Activated CD4-positive, alpha-beta T cell treated with anti-CD3 and anti-CD28 coated beads, Interleukin-2, amount 50 U/mL, for 1 hour (primary cell): Measurements from ENCODE around the gene ANKFY1.
A peak's percentile ranks its signal among the peaks of the same experiment; 100 is the strongest.
"Not testable (repeated sequence)": the region's sequence is repeated elsewhere in the genome, so short reads cannot be mapped to it uniquely, and the experiment has no call there.

ENCODE experiments used
- DNase-seq: peaks from one replicate; pipeline ENCODE4 v3.0.0-alpha.2; 2020

Gene ANKFY1

GRCh38 chr17:4209611-4210010 is 54.2 kb downstream of the ANKFY1 start:
- DNase-seq: no peak

GRCh38 chr17:4208238-4208637 is 55.5 kb downstream of the ANKFY1 start:
- DNase-seq: no peak

DNA sequence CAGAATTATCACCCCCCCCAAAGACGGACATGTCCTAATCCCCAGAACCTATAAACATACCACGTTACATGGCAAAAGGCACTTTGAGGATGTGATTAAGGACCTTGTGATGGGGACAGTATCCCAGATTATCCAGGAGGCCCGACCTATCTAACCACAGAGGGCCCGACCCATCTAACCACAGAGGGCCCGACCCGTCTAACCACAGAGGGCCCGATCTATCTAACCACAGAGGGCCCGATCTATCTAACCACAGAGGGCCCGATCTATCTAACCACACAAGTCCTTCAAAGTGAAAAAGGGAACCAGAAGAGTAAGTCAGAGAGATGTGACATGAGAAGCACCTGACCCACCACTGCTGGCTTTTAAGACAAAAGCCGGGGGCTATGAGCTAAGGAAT is 56.8 kb downstream of the ANKFY1 start:
- DNase-seq: no peak

- no peak for DNase-seq
Measured at GRCh38 chr17:4205917-4206316, 57.9 kb downstream of the ANKFY1 start.

- DNase-seq: no peak
Measured at GRCh38 chr17:4204710-4205173, 59.0 kb downstream of the ANKFY1 start.

GRCh38 chr17:4204190-4204589 is 59.6 kb downstream of the ANKFY1 start:
- no peak for DNase-seq

DNA sequence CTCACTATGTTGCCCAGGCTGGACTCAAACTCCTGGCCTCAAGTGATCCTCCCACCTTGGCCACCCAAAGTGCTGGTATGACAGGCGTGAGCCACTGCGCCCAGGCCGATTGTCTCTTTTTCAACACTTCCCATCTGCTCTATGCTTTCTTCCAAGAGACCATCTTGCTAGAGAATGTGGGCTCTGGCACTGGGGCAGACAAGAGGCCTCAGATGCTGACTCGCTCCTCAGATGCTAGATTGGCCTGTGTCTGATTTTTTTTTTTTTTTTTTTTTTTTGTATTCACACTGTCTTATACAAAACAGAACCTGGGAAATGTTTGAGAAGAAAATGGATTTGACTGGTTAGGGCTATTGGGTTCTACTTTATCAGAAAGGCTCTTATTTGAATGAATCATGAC is 62.6 kb downstream of the ANKFY1 start:
- no peak for DNase-seq

DNA sequence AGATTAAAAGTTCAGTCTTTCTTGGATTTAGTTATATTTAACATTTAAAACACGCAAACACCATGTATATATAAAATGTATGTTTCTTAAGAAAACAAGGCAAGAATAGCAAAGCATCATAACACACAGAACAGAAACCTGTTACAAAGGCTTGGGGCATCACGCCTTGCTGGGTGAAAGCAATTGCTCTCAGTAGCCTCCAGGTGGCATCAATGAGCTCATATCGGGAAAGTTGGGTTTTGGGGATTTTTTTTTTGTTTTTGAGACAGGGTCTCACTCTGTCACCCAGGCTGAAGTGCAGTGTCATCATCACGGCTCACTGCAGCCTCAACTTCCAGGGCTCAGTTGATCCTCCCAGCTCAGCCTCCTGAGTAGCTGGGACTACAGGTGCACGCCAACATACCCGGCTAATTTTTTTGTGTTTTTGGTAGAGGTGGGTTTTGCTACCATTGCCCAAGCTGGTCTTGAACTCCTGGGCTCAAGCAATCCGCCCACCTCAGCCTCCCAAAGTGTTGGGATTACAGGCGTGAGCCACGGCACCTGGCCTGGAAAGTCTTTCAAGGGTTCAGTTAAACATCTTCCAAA is 63.9 kb downstream of the ANKFY1 start:
- DNase-seq: peak; percentile 13

- no peak for DNase-seq
Measured at GRCh38 chr17:4198995-4199394, 64.8 kb downstream of the ANKFY1 start.

DNA sequence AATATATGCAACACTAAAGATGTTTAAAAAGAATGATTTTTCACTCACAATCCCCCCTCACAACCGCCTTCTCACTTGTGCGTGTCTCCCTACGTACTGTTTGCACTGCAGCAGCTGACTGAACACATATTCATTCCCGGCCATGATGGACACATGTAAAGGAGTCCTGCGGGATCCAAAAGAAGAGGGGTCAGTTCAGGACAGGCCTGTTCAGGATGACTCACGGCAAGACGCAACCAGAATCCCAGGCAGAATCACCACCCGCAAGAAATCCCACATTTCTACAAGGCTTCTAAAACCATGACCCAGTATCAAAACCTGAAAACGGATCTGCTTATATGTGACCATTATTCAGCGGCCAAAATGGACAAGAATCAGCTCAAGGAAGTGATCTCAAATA is 68.5 kb downstream of the ANKFY1 start:
- no peak for DNase-seq

DNA sequence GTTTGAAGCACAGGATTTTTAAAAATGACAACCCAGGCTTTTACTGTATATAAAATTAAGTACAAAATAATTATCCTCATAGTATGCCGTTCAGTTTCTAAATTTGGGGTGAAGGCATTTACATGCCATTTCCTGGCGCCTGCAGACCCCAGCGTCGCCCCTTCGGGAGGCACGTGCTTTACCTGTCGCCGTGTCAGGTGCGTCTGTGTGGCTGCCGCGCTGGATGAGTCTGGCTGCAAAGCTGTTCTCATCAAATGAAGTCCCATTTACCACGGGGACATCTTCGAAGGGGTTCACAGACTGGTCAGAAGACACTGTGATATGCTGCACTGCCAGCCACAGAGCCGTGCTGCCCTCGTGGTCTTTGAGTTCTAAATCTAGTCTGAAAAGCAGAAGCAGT is 69.0 kb downstream of the ANKFY1 start:
- DNase-seq: no peak

GRCh38 chr17:4190791-4191190 is 73.0 kb downstream of the ANKFY1 start:
- DNase-seq: not testable (repeated sequence)

DNA sequence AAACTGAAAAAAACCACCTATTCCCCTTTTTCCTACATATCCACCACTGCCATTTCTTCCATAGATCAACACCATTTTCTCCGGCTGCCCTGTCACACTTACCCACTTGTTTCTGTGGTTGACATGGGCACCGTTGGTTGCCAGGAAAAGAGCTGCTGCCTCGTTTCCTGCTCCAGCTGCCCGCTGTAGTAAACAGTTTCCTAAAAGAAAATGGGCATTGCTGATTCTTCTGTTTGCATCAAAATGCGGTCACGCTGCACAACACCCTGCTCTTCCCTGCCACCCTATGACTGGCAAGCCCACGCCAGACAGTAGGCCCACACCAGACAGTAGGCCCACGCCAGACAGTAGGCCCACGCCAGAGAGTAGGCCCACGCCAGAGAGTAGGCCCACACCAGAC is 74.5 kb downstream of the ANKFY1 start:
- DNase-seq: no peak

GRCh38 chr17:4188076-4188475 is 75.7 kb downstream of the ANKFY1 start:
- no peak for DNase-seq

DNA sequence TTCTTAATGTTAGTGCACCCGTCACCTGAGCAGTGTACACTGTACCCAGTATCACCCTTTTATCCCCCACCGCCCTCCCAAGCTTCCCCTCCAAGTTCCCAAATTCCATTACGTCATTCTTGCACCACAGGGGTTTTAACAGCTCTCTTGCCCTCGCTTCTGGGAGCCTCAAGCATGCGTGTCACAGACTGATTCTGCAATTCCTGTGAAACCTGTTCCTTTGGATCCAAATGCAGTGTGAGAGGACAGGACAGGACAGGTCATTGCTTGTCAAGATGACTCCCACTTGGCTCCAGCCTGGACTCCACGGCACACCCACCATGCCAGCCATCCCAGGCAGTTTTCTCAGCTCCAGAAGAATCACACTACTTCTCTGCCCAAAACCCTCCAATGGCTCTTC is 76.7 kb downstream of the ANKFY1 start:
- DNase-seq: no peak

DNA sequence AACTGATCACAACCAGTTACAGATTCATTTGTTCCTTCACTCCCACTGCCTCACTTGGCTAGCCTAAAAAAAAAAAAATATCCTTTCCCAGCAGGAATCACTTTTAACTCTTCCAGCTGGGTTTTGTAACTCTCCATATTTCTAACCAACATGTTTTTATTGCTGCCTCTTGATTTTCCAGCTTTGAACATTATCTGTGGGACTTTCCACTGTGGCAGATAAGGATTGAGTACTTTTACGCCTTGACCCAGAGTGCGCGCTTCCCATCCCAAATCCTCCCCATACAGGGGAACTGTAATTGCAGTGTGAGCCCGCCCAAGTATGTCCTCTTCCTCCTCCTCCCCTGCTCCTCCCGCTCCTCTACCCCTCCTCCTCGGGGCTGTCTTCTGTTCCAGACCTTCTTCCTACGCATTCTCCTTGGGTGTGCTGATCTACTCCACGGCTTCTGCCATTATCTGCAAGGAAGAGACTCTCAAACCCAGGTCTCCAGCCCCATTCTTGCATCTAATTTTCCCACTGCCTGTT is 77.4 kb downstream of the ANKFY1 start:
- no peak for DNase-seq

- DNase-seq: no peak
Measured at GRCh38 chr17:4185656-4186055, 78.1 kb downstream of the ANKFY1 start.

DNA sequence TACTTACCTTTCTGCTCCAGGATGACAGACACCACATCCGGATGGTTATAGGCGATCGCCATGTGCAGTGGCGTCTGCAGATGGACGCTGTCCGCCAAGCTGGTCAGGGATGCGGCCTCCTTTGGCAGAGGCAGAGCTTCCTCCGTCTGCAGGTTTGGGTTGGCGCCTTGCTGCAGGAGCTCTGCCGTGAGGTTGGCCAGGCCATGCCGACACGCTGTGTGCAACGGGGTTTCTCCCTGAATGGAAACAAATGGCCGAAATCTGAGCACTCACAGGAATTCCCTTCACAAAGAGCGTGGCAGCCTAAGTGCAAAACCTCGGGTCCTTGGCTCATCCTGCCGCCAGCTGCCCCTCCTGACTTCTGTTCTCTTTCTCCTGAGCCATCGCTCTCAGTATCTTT is 79.0 kb downstream of the ANKFY1 start:
- DNase-seq: no peak

DNA sequence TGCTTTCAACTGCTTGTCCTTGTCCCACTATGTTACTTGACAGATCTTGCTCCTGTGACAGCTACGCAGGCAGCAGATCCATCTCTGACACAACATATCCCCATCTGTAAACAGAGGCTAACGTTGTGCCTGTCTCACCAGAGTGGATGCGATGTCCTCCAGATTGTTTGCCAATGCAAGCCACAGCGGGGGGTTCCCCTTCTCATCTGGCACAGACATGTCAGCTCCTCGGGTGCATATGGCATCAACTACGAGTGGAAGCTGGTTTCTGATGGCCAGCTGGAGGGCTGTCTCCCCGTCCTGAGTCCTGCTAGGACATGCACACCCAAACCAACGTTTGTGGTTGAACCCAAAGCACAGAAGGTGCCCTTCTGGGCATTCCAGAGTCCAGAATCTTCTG is 81.7 kb downstream of the ANKFY1 start:
- DNase-seq: no peak

DNA sequence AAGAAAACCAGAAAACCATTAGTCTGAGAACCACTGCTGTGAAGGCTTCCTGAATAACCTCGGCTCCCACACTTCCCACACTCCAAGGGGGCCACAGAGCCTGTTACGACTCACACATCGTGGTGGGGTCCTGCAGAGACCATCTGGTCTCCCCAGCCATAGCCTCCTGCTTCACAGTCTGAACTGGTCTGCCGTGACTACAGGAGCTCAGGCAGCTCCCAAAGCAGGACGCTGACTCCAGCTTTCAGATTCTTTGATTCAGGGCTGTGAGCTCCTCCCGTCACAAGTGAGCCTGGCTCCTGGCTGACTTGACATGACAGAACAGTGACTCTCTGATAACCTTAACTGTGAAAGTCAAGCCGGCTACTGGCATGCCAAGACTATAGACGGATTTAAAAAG is 83.0 kb downstream of the ANKFY1 start:
- DNase-seq: no peak

- DNase-seq: no peak
Measured at GRCh38 chr17:4179071-4179470, 84.7 kb downstream of the ANKFY1 start.

- DNase-seq: no peak
Measured at GRCh38 chr17:4178651-4179050, 85.1 kb downstream of the ANKFY1 start.

DNA sequence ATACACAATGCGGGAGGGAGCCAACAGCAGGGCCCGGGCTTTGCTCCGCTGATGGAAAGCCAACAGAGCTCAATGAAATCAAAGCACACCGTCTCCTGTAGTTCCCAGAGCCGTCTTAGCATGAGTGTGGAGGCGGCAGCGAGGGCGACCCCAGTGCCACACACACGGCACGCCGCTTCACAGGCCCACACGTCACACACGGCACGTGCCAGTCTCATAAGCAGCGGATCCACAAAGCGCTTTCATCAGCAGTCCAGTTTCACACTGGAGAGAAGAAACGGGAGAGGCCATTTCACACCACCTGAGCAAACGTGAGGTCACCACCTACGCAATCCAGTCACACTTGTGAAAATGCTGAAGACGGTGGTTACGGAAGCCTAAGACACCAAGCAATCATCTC is 86.0 kb downstream of the ANKFY1 start:
- DNase-seq: no peak

DNA sequence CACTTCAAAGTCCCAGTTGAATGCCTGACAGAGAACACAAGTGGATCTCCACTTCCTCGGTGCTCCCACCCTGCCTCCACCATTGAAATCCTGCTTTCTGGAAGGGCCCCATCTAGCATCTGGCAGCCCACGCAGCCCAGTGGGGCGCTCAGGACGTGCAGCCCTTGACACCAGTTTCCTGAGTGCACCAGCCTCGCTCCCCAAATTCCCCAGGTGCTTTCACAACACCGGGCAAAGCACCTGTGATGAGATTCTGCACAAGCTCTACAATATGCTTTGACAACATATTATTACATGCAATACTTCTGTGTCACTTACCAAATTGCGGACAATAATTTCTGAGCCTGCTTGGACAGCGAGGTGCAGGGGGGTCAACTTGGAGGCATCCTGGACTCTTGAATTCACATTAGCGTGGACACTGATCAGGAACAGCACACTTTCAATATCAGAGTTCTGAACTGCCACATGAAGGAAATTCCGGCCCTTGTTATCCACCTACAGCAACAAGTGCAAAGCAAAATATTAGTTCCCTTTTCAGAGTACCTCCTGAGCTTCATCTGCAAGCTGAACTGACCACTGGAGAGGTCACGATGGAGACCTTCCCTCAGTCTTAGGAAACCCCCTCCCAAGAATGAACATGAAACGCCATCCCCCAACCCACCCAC is 86.8 kb downstream of the ANKFY1 start:
- no peak for DNase-seq
